Iris pigment epithelial cell (primary cell): Measurements from ENCODE around the gene PRR12.

Source experiments
- DNase-seq: peaks from one replicate; pipeline ENCODE4 v3.0.0-alpha.2; 2011; ENCODE audit warnings: low read depth

PRR12 gene

DNA sequence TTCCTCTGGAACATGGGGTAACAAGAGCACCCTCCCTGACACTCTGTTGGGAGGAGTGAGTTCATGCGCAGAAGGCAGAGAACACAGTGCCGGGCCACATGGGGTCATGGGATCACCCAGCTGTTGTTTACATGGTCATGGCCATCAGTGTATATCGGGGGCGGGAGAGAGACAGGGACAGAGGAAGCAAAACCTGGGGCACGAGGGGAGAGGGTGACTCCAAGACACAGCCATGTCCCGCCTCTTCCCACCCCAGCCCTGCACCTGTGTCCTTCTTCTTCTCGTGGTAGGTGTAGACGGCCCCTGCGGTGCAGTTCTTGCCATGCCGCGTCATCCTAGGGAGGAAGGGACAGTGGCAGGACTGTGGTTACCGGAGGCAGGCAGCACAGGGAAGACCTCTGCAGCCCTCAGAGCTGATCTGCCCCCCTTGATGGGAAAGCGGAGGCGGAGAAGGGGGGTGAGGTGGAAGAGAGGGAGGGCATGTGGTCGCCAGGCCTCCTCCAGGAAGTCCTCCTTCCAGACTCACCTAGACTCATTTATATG lies 30.6 kb upstream of the PRR12 start:
- no peak for DNase-seq

DNA sequence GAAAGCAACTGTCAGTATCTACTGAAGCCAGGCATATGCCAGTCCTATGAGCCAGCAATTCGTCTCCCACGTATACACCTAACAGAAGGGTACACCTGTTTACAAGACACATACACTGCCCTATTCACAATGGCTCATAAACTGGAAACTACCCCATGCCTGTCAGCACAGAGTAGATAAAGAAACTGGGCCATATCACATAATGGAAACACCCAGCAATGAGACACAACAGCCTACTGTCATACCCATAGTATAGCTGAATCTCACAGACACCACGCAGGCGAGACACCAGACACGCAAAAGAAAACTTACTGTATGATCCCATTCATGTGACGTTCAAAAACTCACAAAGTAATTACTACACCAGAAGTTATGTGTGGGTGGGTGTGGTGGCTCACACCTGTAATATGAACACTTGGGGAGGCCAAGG lies 26.4 kb upstream of the PRR12 start:
- no peak for DNase-seq

DNA sequence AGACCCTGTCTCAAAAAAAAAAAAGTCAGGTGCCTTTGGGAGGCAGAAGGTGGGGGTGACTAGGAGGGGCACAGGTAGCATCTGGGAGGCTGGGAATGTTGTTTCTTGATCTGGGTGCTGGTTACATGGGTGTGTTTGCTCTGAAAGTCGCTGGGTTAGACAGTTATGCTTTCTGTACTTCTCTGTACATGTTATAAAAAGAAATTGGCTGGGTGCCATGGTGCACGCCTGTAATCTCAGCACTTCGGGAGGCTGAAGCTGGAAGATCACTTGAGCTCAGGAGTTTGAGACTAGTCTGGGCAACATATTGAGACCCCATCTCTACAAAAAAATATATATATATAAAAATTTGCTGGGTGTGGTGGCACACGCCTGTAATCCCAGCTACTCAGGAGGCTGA lies 25.7 kb upstream of the PRR12 start:
- peak; percentile 36 for DNase-seq

GRCh38 chr19:49566302-49566701 lies 24.7 kb upstream of the PRR12 start:
- DNase-seq = no peak

- peak; percentile 59 for DNase-seq
Observed at GRCh38 chr19:49567861-49568441, 23.0 kb upstream of the PRR12 start.

- DNase-seq = peak; percentile 73
Observed at GRCh38 chr19:49570138-49570856, 20.7 kb upstream of the PRR12 start.

DNA sequence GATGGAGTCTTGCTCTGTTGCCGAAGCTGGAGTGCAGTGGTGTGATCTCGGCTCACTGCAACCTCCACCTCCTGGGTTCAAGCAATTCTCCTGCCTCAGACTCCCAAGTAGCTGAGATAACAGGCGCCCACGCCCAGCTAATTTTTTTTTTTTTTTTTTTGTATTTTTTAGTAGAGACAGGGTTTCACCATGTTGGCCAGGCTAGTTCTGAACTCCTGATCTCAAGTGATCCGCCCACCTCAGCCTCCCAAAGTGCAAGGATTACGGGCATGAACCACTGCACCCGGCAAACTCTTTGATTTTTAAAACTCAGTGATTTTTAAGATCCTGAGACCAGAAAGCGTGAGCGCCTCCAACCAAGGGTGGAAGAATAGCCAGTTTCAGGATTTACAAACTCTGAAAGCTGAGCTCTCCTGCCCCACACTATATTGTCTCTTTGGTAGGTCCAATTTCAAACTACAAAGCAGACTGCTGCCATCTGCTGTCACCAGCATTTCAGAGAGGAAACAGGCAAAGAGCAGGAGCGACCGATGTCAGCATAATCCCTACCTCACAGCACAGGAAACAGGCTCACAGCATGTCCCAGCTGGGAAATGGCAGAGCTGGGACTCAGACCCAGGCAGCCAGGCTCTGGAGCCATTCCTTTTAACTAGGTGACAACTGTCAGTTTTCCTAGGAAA lies 19.8 kb upstream of the PRR12 start:
- DNase-seq = no peak

- no peak for DNase-seq
Observed at GRCh38 chr19:49573009-49573408, 18.0 kb upstream of the PRR12 start.

DNA sequence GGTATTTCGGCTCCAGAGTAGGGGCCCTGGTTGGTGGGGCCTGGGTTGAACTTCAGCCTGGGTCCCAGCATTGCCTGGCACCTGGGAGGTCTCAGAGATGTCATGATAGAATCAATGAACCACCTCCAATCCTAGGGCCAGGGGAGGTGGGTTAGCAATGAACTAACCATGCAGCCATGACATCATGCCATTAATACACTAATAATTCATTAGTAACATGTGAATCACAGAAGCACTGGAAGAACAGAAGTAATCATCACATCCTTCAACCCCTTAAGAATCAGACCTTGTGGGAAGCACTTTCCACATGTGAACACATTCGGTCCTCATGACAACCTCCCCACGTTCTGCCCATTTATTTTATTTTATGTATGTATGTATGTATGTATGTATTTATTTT lies 17.6 kb upstream of the PRR12 start:
- no peak for DNase-seq

GRCh38 chr19:49574206-49574755 lies 16.7 kb upstream of the PRR12 start:
- DNase-seq = no peak

DNA sequence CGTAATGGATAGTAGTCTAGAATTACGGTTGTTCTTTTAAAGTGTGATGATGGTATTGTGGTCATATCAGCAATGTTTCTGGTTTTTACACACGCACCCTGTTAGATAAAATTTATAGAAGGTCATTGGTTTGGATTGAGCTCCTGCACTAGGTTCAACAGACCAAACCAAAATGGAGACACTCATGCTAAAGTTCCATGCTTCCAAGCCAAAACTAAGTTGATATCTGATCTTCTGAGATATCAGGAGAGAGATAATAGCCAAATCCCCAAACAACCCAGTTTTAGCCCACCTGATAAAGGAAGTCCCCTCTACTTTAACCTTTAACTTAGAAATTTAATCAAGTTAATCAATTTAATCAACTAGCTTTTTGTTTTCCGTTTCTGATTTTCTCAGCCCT lies 11.8 kb upstream of the PRR12 start:
- DNase-seq = no peak

- DNase-seq = no peak
Observed at GRCh38 chr19:49579947-49580263, 11.1 kb upstream of the PRR12 start.

GRCh38 chr19:49580264-49581006 lies 10.5 kb upstream of the PRR12 start, which contains the start of gene NOSIP:
Gene NOSIP, minus strand, starts transcription at chr19:49580556. Its CDS starts 19,865 bp downstream, at chr19:49560691.
- peak; percentile 97 for DNase-seq

- DNase-seq = no peak
Observed at GRCh38 chr19:49581007-49581508, 9.9 kb upstream of the PRR12 start, which contains the start of gene PRRG2. Gene PRRG2, plus strand, starts transcription at chr19:49581316. Its CDS starts 1,904 bp downstream, at chr19:49583220.

GRCh38 chr19:49583239-49583638 lies 7.7 kb upstream of the PRR12 start:
- DNase-seq = no peak

- no peak for DNase-seq
Observed at GRCh38 chr19:49585023-49585422, 6.0 kb upstream of the PRR12 start.

DNA sequence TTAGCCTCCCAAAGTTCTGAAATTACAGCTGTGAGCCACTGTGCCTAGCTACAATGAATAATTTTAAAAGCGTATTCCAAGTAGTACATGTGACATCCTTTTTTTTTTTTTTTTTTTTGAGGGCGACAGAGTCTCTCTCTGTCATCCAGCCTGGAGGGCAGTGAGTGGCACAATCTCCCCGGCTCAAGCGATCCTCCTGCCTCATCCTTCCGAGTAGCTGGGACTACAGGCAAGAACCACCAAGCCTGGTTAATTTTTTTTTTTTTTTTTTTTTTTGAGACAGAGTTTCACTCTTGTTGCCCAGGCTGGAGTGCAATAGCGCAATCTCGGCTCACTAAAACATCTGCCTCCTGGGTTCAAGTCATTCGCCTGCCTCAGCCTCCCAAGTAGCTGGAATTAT lies 3.8 kb upstream of the PRR12 start:
- no peak for DNase-seq

GRCh38 chr19:49588365-49589122 lies 2.4 kb upstream of the PRR12 start:
- no peak for DNase-seq

DNA sequence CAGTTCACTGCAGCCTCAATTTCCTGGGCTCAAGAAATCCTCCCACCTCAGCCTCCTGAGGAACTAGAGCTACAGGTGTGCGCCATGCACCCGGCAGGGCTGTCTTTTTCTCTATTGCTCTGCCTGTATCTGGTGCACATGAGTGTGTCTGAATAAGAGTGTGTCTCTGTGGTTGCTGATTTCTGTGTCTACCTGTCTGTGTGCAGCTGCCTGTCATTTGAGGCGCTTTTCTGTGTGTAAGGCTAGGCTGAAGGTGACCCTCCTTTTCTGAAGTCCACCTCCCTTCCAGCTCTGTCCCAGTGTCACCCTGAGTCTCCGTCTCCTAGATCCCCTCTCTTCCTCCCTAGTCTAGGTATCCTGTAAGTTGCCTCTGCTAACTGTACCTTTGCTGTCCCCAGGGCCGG lies 1.5 kb upstream of the PRR12 start:
- no peak for DNase-seq

DNA sequence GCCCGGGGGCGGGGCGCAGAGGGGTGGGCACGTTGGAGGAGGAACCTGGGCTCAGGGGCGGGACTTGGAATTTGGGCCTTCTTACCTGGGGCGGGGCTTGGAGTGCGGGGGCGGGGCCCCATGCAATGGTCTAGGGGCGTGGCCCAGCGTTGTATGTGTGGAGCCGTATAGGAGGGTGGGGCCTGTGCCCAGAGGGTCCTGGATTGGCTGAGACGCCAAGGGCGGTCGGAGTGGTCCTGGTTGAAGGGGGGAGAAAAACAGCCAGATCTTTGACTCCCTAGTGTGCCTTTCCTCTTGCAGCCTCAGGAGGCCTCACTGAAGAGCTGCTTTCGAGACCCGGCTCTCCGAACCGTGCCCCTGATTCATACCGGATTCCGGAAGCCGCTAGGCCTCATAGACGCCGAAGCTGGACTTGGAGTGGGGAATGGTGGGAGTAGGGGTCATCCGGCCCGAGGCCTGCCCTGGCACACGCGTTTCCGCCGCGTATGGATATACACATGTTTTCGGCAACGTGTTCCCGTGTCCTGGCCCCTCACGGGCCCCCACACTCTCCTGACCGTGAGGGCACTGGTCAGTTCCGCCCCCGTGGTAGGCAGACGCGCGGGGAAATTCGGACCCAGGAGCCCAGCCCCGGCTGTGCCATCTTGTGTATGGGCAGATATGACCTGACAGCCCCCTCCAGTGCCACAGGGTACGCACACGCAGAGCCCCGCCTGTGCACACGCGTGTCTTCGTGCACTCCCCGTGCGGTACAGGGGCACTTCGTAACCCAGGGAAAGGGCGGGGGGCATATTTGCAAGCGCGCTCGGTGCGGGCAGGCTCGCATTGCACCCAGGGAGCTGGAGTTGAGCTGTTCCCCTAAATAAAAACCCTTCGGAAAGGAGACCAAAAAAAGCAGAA lies 661 bp upstream of the PRR12 start:
- DNase-seq = peak; percentile 96
